SHP77 (cell line): ENCODE measurements around the gene CD22.
"Not testable (repeated sequence)": the region's sequence is repeated elsewhere in the genome, so short reads cannot be mapped to it uniquely, and the experiment has no call there.

Experiments used
- DNase-seq, 2 experiments: peaks; one replicate each; lab custom pipeline; 2025; lab: John Stamatoyannopoulos, UW

CD22 gene

DNA sequence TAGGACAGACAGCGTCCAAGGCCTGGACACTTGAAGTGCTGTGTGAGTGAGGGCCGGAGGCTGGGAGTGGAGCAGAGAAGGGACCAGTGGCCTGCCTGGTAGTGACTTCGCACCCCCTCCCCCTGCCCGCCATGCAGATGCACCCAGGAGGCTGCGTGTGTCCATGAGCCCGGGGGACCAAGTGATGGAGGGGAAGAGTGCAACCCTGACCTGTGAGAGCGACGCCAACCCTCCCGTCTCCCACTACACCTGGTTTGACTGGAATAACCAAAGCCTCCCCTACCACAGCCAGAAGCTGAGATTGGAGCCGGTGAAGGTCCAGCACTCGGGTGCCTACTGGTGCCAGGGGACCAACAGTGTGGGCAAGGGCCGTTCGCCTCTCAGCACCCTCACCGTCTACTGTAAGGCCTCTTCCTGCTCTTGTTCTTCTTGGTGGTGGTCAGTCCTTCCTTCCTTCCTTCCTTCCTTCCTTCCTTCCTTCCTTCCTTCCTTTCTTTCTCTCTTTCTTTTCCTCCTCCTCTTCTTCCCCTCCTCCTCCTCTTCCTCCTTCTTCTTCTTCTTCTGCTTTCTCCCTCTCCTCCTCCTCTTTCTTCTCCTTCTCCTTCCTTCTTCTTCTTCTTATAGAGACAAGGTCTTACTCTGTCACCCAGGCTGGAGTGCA lies 12.7 kb downstream of the CD22 start:
- DNase-seq: no peak

DNA sequence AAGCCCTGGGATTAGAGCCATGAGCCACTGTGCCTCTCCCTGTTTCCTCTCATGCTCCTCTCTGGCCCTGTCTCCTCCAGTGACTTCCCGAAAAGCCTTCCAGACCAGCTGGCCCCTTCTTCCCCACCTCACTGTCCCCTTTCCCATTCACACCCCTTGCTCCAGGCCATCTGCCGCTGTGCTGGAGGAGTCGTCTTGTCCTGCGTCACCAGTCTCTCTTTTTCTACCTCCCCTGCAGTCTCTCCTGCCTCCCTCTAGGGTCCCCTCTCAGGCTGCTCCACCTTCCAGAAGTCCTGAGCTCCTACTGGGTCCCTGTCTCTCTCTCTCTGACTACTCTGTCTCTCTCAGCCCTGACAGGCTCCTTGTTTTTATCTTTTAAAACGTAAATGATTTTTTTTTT lies 13.4 kb downstream of the CD22 start:
- DNase-seq: peak in 1 of 2 experiments; percentile 13

DNA sequence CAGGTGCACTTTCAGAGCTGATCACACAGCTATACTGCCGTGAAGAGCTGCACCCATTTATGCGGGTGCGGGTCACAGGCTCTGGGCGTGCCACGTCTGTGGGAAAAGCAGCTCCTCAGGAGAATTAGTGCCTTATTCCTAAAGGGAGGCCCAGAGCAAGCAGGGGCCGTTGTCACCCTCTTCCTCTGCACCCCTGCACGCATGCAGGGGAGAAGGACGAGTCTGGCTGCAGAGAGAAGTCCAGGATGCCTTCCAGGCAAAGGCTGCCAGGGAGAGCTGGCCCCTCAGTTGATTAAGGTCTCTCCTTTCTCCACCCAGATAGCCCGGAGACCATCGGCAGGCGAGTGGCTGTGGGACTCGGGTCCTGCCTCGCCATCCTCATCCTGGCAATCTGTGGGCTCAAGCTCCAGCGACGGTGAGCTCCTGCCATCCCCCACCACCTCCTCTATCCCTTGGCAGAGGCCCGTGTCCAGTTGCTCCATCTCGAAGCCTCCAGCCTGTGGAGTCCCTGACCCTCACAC lies 15.6 kb downstream of the CD22 start:
- no peak for DNase-seq

- DNase-seq: no peak
Measured at GRCh38 chr19:35345671-35346111, 16.7 kb downstream of the CD22 start.

GRCh38 chr19:35346193-35347052 lies 17.4 kb downstream of the CD22 start:
- no peak for DNase-seq

DNA sequence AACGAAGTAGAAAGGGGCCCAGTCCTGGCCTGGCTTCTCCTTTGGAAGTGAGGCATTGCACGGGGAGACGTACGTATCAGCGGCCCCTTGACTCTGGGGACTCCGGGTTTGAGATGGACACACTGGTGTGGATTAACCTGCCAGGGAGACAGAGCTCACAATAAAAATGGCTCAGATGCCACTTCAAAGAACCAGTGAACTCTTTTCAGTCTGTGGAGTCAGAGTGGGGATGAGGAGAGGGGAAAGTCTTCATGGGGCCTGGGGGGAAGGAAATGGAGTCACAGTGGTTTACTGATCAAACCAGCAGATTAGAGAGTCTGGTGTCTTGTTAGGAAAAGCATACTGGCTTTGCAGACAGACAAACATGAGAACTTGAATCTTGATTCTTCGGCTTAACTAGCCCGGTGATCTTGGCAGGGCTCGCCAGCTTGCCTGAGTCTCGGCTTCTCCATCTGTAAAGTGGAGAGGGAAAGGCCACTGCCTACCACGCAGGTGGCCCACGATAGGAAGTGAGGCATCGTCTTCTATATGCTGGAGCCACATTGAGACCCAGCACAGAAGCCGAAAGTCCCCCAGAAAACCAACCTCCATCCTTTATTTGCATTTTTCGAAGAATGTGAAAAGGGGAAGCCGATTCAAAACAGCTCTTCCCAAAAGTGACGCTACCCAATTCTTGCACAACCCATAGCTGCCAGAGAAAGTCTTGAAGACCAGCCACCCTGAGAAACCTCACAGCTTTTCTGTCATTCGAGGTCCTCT lies 18.4 kb downstream of the CD22 start, which contains the start of gene FFAR1:
Gene FFAR1 (plus strand): TSS at position 732 of the 759 bp plus-strand sequence. CDS start 3,650 bp downstream, outside the sequence.
- no peak for DNase-seq

- no peak for DNase-seq
Measured at GRCh38 chr19:35347930-35348298, 18.9 kb downstream of the CD22 start.

GRCh38 chr19:35348911-35349611 lies 20.1 kb downstream of the CD22 start:
- DNase-seq: peak in 1 of 2 experiments; percentile 3

GRCh38 chr19:35349614-35350521 lies 20.9 kb downstream of the CD22 start:
- DNase-seq: no peak

- DNase-seq: no peak
Measured at GRCh38 chr19:35350591-35350990, 21.6 kb downstream of the CD22 start.

- DNase-seq: no peak
Measured at GRCh38 chr19:35351411-35352176, 22.6 kb downstream of the CD22 start.

DNA sequence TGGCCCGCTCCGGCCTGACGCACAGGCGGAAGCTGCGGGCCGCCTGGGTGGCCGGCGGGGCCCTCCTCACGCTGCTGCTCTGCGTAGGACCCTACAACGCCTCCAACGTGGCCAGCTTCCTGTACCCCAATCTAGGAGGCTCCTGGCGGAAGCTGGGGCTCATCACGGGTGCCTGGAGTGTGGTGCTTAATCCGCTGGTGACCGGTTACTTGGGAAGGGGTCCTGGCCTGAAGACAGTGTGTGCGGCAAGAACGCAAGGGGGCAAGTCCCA lies 23.1 kb downstream of the CD22 start:
- no peak for DNase-seq

DNA sequence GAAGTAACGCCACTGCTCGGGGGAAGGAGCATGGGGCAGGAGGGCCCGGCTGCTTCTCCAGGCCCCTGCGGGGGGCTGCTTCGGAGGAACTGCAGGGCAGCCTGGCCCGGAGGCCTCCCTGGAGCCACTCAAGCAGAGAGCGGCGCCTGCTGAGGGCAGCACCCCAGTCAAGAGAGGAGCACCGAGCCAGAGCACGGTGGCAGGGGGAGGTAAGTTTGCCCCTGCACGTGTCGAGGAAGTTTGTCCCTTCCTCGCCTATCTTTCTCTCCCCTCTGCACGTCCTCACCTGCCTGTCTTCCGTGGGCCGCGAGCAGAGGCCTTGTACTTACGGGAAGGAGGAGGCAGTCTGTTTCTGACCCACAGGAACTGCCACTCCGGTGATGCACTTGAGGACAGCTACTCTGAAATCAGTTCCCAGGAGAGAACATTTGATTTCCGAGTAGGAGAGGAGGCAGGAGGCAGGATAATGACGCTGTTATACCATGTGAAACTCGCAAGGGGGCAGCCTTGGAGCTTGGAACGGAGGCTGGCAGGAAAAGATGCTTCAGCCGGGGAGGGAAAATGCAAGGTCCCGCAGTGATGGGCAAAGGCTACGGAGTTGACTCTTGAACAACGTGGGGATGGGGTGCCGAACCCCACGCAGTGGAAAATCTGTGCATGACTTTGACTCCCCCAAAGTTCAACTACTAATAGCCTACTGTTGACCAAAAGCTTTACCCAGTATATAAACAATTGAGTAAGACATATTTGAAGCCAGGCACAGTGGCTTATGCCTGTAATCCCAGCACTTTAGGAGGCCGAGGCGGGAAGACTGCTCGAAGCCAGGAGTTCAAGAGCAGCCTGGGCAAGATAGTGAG lies 23.7 kb downstream of the CD22 start:
- DNase-seq: peak; percentile 58 to 62

GRCh38 chr19:35353635-35354034 lies 24.6 kb downstream of the CD22 start:
- DNase-seq: no peak

GRCh38 chr19:35354898-35355297 lies 25.9 kb downstream of the CD22 start:
- no peak for DNase-seq

DNA sequence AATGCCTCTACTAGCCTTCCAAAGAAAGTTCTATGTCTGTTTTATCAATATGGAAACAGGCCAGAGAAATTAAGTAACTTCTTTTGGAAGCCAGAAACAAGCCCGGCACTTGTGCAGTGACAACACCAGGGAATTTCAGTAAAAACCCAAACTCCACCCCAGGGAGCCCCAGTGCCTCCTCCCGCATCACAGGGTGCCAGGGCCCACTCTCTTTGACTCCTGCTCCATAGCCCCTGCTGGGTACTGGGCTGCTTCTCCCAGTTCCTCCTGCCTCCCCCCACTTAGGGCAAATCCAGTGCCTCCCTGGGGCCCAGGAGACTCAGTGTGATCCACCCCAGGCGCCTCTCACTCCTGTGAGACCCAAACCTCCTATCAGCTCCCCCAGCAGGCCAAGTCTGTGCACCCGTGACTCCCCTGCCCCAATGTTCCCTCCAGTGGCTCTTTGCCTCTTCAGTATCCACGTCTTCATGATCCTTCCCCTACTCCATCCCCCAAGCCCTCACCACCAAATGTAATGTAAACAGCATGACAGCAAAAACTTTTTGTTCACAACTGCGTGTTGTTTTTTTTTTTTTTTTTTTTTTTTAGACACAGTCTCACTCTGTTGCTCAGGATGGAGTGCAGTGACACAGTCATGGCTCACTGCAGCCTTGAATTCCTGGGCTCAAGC lies 26.9 kb downstream of the CD22 start:
- no peak for DNase-seq

DNA sequence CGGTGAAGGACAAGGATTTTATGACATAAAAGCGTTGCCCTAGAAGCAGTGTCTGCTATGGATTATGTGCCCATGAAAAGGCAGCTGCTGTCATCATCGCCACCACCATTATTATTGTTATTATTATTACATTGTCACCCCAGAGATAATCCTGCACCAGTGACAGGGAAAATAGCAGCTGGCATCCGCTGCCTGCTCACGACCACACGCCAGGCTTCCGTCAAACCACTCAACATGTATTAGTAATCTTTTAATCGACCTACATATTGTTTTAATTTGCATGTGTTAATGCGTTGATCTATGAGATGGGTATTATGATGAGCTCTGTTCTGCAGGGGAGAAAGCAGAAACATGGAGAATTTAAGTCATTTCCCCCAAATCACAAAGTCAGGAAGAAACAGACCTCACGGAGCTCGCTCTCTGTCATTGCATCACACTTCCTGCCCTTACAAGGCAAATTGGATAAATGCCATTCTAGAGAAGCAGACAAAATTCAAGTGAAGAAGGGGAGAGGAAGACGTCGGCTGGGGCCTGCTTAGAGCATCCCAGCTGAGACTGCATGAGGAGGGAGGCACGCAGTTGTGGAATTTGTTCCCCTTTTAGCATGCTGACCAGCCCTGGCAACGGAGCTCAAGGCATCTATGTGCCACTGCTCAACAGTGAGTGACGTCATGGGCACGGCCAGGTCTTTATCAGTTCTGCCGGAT lies 29.0 kb downstream of the CD22 start, which contains the start of gene FFAR3:
Gene FFAR3 (plus strand): TSS at position 594 of the 707 bp plus-strand sequence. CDS start 431 bp downstream, outside the sequence.
- DNase-seq: peak in 1 of 2 experiments; percentile 7

- not testable (repeated sequence) for DNase-seq
Measured at GRCh38 chr19:35358834-35359233, 29.8 kb downstream of the CD22 start.
